Measurements from ENCODE around the gene GPLD1.

GRCh38 chr6:24464253-24465038 lies 24.9 kb downstream of the GPLD1 start:
- TF ChIP-seq EZH2 (IDR thresholded peaks at IDR 0.05) = no peak
- TF ChIP-seq POLR2AphosphoS5 (IDR thresholded peaks at IDR 0.05; ENCODE audit: borderline replicate concordance, low read depth, low read length) = no peak
